ENCODE measurements around the gene PDE11A.
"Not testable (repeated sequence)": the region's sequence is repeated elsewhere in the genome, so short reads cannot be mapped to it uniquely, and the experiment has no call there.

PDE11A gene

GRCh38 chr2:178074123-178075005 is 1.8 kb upstream of the PDE11A start:
- DNase-seq = no peak

GRCh38 chr2:178072000-178072382 is 586 bp downstream of the PDE11A start:
- DNase-seq = no peak

GRCh38 chr2:178070824-178071223 is 1.8 kb downstream of the PDE11A start:
- no peak for DNase-seq

- no peak for DNase-seq
These were observed 3.0 kb downstream of the PDE11A start for GRCh38 chr2:178069551-178069950.

- DNase-seq = no peak
These were observed 3.6 kb downstream of the PDE11A start for GRCh38 chr2:178068823-178069454.

GRCh38 chr2:178066890-178067669 is 5.5 kb downstream of the PDE11A start:
- no peak for DNase-seq

GRCh38 chr2:178066324-178066723 is 6.3 kb downstream of the PDE11A start:
- DNase-seq = no peak

GRCh38 chr2:178059681-178060080 is 12.9 kb downstream of the PDE11A start:
- DNase-seq = no peak

- no peak for DNase-seq
These were observed 13.5 kb downstream of the PDE11A start for GRCh38 chr2:178059111-178059510.

GRCh38 chr2:178057179-178057680 is 15.3 kb downstream of the PDE11A start:
- no peak for DNase-seq

GRCh38 chr2:178056345-178056744 is 16.2 kb downstream of the PDE11A start:
- no peak for DNase-seq

GRCh38 chr2:178051257-178051656 is 21.3 kb downstream of the PDE11A start:
- not testable (repeated sequence) for DNase-seq

GRCh38 chr2:178047391-178047790 is 25.2 kb downstream of the PDE11A start:
- DNase-seq = no peak

- no peak for DNase-seq
These were observed 27.7 kb downstream of the PDE11A start for GRCh38 chr2:178044836-178045235.

- peak; percentile 68 for DNase-seq
These were observed 29.3 kb downstream of the PDE11A start for GRCh38 chr2:178043266-178043665.

- not testable (repeated sequence) for DNase-seq
These were observed 39.0 kb downstream of the PDE11A start for GRCh38 chr2:178033583-178033982.

- no peak for DNase-seq
These were observed 43.2 kb downstream of the PDE11A start for GRCh38 chr2:178029342-178029741.

GRCh38 chr2:178025551-178026185 is 46.9 kb downstream of the PDE11A start:
- no peak for DNase-seq

- no peak for DNase-seq
These were observed 54.4 kb downstream of the PDE11A start for GRCh38 chr2:178018141-178018540.

- no peak for DNase-seq
These were observed 56.0 kb downstream of the PDE11A start for GRCh38 chr2:178016612-178017011.

GRCh38 chr2:178012639-178013038 is 59.9 kb downstream of the PDE11A start:
- DNase-seq = no peak

- DNase-seq = no peak
These were observed 62.8 kb downstream of the PDE11A start for GRCh38 chr2:178009813-178010212.

Data from NCI-H1694 treated with DMSO at 0.1 percent for 48 hours (cell line).